ENCODE measurements around the gene OSBP2. TPM values are rescaled to one million over a fixed set of nuclear protein-coding genes. Genes with fewer than 3 reads are reported as not detected.

Gene OSBP2
- total RNA-seq, 4 donors from 2014 or later = 3.7 to 8.7 (median 4.7) TPM

- Histone ChIP-seq H3K9me3 (no peaks in the 10 kb centered on the region), H3K36me3 (no peaks in the 10 kb centered on the region), H3K4me1 (no peaks in the 10 kb centered on the region), H3K4me3 (no peak overlapping the region), H3K27me3 (no peaks in the 10 kb centered on the region), H3K27ac (no peak overlapping the region)
- DNase-seq = no peak
- TF ChIP-seq POLR2A (IDR thresholded peaks at IDR 0.05) (no peak), CTCF (IDR thresholded peaks at IDR 0.05) (no peak)
Measured at GRCh38 chr22:30795118-30795517, 100.4 kb downstream of the OSBP2 start.

GRCh38 chr22:30801695-30802094, 107.0 kb downstream of the OSBP2 start:
- Histone ChIP-seq H3K27ac (no peak overlapping the region), H3K36me3 (no peaks in the 10 kb centered on the region), H3K9me3 (no peaks in the 10 kb centered on the region), H3K4me1 (peaks cover 0 to 10% (median 4%) of the 10 kb centered on the region in 4 donors), H3K27me3 (no peaks in the 10 kb centered on the region), H3K4me3 (no peak overlapping the region)
- TF ChIP-seq POLR2A (IDR thresholded peaks at IDR 0.05) (no peak), CTCF (IDR thresholded peaks at IDR 0.05) (no peak)
- DNase-seq = no peak

GRCh38 chr22:30802202-30803166, 107.8 kb downstream of the OSBP2 start:
- Histone ChIP-seq H3K9me3 (no peaks in the 10 kb centered on the region), H3K4me3 (peak overlapping the region in 2 of 4 donors; percentile 1 to 16), H3K36me3 (no peaks in the 10 kb centered on the region), H3K27me3 (no peaks in the 10 kb centered on the region), H3K4me1 (peaks cover 0 to 10% (median 4%) of the 10 kb centered on the region in 4 donors), H3K27ac (no peak overlapping the region)
- DNase-seq = peak; percentile 18 to 91 (median 84)
- TF ChIP-seq CTCF (IDR thresholded peaks at IDR 0.05) = peak in 4 of 6 experiments; percentile 22 to 84 (median 74)
- TF ChIP-seq POLR2A (IDR thresholded peaks at IDR 0.05) = no peak

- Histone ChIP-seq H3K27ac (no peak overlapping the region), H3K36me3 (no peaks in the 10 kb centered on the region), H3K4me3 (no peak overlapping the region), H3K27me3 (no peaks in the 10 kb centered on the region), H3K4me1 (peaks cover 0 to 10% (median 4%) of the 10 kb centered on the region in 4 donors), H3K9me3 (no peaks in the 10 kb centered on the region)
- TF ChIP-seq CTCF (IDR thresholded peaks at IDR 0.05) (no peak), POLR2A (IDR thresholded peaks at IDR 0.05) (no peak)
- DNase-seq = no peak
Measured at GRCh38 chr22:30803679-30804078, 109.0 kb downstream of the OSBP2 start.

- peaks cover 0 to 10% (median 4%) of the 10 kb centered on the region in 4 donors for H3K4me1 ChIP-seq
- H3K27ac ChIP-seq = no peak overlapping the region
- no peaks in the 10 kb centered on the region for H3K27me3 ChIP-seq
- TF ChIP-seq POLR2A (IDR thresholded peaks at IDR 0.05) (no peak), CTCF (IDR thresholded peaks at IDR 0.05) (no peak)
- H3K9me3 ChIP-seq = no peaks in the 10 kb centered on the region
- H3K36me3 ChIP-seq = no peaks in the 10 kb centered on the region
- DNase-seq = no peak
- no peak overlapping the region for H3K4me3 ChIP-seq
Measured at GRCh38 chr22:30804626-30805025, 110.0 kb downstream of the OSBP2 start.
